ENCODE results near the gene MDH1B.

Gene MDH1B

DNA sequence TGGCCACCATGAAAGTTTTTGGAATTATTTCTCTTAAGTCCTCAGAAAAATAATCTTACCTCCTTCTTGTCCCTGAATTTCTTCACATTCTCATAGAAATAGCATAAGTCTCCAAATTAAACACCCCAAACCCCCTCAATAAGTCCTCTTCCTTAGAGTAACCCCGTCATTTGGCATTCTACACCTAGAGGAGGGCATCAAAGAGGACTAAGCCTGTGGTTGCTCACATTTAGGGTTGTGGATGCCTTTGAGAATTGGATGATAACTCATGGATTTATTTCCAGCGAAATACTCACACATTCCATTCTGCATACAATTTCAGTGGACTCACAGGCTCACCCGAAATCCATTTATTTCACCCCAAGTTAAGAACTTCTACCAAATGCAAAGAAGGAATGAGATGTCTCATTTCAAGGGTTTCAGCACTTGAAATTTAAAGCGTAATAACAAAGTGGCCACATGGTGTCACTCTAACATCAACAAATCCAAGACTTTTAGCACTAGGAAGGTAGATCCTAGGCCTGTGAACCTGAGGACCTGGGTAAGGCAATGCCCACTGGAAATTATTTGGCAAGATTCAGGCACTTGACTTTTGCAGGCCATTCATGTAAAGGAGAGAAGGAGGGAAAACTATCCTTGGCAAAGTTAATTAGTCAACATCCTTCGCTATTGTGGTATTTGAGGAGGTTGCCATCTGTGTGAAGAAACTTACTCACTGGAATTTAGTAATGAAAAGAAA is 71.6 kb downstream of the MDH1B start:
- DNase-seq (ENCODE audit: low spot score), result peak; percentile 67

DNA sequence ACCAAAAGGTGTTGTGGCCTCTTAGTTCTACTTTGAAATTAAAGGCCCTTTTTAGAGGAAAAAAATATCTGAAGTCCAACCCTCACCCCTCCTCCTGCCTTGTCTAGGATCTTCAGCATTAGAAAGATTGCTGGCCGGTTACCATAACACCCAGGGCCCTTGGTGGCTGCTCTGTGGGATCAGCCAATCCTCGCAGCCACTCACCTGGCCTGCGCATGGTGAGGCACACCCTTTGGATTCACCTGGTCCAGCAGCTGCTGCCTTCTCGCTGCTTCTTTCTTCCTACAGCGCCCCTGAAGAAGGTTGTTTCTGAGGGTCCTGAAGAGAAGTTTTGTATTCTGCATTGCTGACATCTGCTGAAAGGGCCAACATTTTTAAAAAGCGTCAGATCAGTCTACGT is 72.2 kb downstream of the MDH1B start:
- DNase-seq (ENCODE audit: low spot score), result no peak

DNA sequence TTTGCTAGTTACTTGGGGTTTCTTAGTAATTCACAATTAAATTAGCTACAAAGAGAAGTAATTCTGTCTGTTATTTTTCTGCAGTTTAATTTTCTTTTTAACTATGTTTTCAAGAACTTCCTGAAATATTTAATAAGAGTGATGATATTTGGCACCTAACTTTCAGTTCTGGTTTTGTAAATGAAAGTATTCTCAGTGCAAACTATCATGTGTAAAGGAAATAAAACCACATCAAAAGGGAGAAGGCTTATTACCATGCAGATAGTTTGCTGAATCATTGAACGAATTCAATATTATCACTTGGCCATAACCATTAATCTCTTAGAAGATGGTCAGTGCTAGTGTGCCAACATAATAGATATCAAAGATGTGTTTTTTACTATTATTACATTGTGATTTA is 76.1 kb downstream of the MDH1B start:
- DNase-seq (ENCODE audit: low spot score), result no peak

DNA sequence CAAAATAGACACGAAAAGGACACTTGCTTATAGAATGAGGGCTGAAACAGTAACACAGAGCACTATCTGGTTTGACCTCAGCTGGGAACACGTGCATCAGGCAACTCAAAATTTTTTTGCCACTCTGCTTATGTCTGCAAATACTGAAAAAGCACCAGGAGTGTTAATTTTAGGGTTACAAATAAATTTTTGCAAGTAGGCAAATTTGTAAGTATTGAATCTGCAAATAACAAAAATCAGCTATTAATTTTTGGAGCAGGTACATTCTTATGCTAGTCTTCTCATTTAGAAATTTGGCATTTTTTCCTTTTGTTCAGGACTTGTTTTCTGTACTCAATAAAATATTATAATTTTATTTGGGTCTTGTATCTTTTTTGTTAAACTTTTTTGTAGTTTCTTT is 76.7 kb downstream of the MDH1B start:
- no peak for DNase-seq (ENCODE audit: low spot score)

Data from COLO829 (cell line).